Measurements from ENCODE around the gene TOMM7.
"Not testable (repeated sequence)": the region's sequence is repeated elsewhere in the genome, so short reads cannot be mapped to it uniquely, and the experiment has no call there.

The TOMM7 gene

GRCh38 chr7:22853138-22853537 is 30.5 kb upstream of the TOMM7 start:
- DNase-seq: no peak

GRCh38 chr7:22851145-22851544 is 28.5 kb upstream of the TOMM7 start:
- DNase-seq: no peak

GRCh38 chr7:22850394-22850793 is 27.7 kb upstream of the TOMM7 start:
- not testable (repeated sequence) for DNase-seq

- no peak for DNase-seq
These were observed 27.0 kb upstream of the TOMM7 start for GRCh38 chr7:22849662-22850061.

- DNase-seq: peak; percentile 99
These were observed 26.5 kb upstream of the TOMM7 start for GRCh38 chr7:22849172-22849571.

- DNase-seq: no peak
These were observed 24.3 kb upstream of the TOMM7 start for GRCh38 chr7:22846961-22847360.

- DNase-seq: no peak
These were observed 22.7 kb upstream of the TOMM7 start for GRCh38 chr7:22845221-22845834.

- no peak for DNase-seq
These were observed 21.1 kb upstream of the TOMM7 start for GRCh38 chr7:22843681-22844309.

GRCh38 chr7:22842973-22843372 is 20.3 kb upstream of the TOMM7 start:
- DNase-seq: no peak

- DNase-seq: no peak
These were observed 19.8 kb upstream of the TOMM7 start for GRCh38 chr7:22842383-22842941.

GRCh38 chr7:22841954-22842353 is 19.3 kb upstream of the TOMM7 start:
- DNase-seq: peak; percentile 94

GRCh38 chr7:22837308-22837707 is 14.7 kb upstream of the TOMM7 start:
- no peak for DNase-seq

- not testable (repeated sequence) for DNase-seq
These were observed 13.9 kb upstream of the TOMM7 start for GRCh38 chr7:22836506-22836905.

- DNase-seq: no peak
These were observed 11.3 kb upstream of the TOMM7 start for GRCh38 chr7:22833957-22834356.

- DNase-seq: no peak
These were observed 10.6 kb upstream of the TOMM7 start for GRCh38 chr7:22833113-22833855.

- no peak for DNase-seq
These were observed 9.8 kb upstream of the TOMM7 start for GRCh38 chr7:22832401-22832800.

- peak; percentile 39 for DNase-seq
These were observed 9.1 kb upstream of the TOMM7 start for GRCh38 chr7:22831602-22832305.

GRCh38 chr7:22827563-22827962 is 4.9 kb upstream of the TOMM7 start:
- DNase-seq: no peak

GRCh38 chr7:22826593-22826992 is 3.9 kb upstream of the TOMM7 start:
- DNase-seq: no peak

GRCh38 chr7:22824760-22825159 is 2.1 kb upstream of the TOMM7 start:
- no peak for DNase-seq

GRCh38 chr7:22823142-22823497 is 471 bp upstream of the TOMM7 start:
- no peak for DNase-seq

GRCh38 chr7:22821702-22822485 is 755 bp downstream of the TOMM7 start:
- no peak for DNase-seq

- DNase-seq: no peak
These were observed 3.2 kb downstream of the TOMM7 start for GRCh38 chr7:22819476-22819875.
